Mucosa of stomach (tissue), 1 donor: ENCODE data around the gene NDST3.
"Not testable (repeated sequence)": the region's sequence is repeated elsewhere in the genome, so short reads cannot be mapped to it uniquely, and the experiment has no call there.

Experiments used
- H3K27me3 ChIP-seq: one replicate; pipeline ENCODE4 v1.7.0; 2013; ENCODE audit warnings: mild to moderate bottlenecking, low read length; ENCODE audit not compliant: control insufficient read depth, insufficient read depth
- H3K36me3 ChIP-seq: one replicate; pipeline ENCODE4 v1.7.0; 2013; ENCODE audit warnings: low read length; ENCODE audit not compliant: control insufficient read depth, insufficient read depth
- H3K4me1 ChIP-seq: one replicate; pipeline ENCODE4 v1.7.0; 2013; ENCODE audit warnings: mild to moderate bottlenecking, low read length; ENCODE audit not compliant: control insufficient read depth, insufficient read depth
- H3K4me3 ChIP-seq: one replicate; pipeline ENCODE4 v1.7.0; 2013; ENCODE audit warnings: low read length
- H3K9ac ChIP-seq: one replicate; pipeline ENCODE4 v1.7.0; 2013; ENCODE audit warnings: mild to moderate bottlenecking, low read length, moderate library complexity
- H3K9me3 ChIP-seq: one replicate; pipeline ENCODE4 v1.7.0; 2013; ENCODE audit warnings: mild to moderate bottlenecking, low read length, moderate library complexity; ENCODE audit not compliant: control insufficient read depth
- donor health status: Pancreatic carcinoma.

Gene NDST3

GRCh38 chr4:118279920-118280432 is 245.7 kb downstream of the NDST3 start:
- Histone ChIP-seq H3K9ac (peak overlapping the region; percentile 89), H3K9me3 (no peaks in the 10 kb centered on the region), H3K27me3 (no peaks in the 10 kb centered on the region), H3K4me3 (peak overlapping the region; percentile 73), H3K4me1 (peaks cover 18% of the 10 kb centered on the region), H3K36me3 (no peaks in the 10 kb centered on the region)

- Histone ChIP-seq H3K4me1 (peaks cover 18% of the 10 kb centered on the region), H3K27me3 (no peaks in the 10 kb centered on the region), H3K9me3 (no peaks in the 10 kb centered on the region), H3K4me3 (no peak overlapping the region), H3K9ac (peak overlapping the region; percentile 89), H3K36me3 (no peaks in the 10 kb centered on the region)
Observed at GRCh38 chr4:118280501-118281218, 246.4 kb downstream of the NDST3 start.

GRCh38 chr4:118281611-118282442 is 247.5 kb downstream of the NDST3 start:
- H3K9me3 ChIP-seq, result no peaks in the 10 kb centered on the region
- no peak overlapping the region for H3K9ac ChIP-seq
- H3K4me1 ChIP-seq, result peaks cover 18% of the 10 kb centered on the region
- no peaks in the 10 kb centered on the region for H3K36me3 ChIP-seq
- no peak overlapping the region for H3K4me3 ChIP-seq
- H3K27me3 ChIP-seq, result no peaks in the 10 kb centered on the region

- H3K9me3 ChIP-seq, result no peaks in the 10 kb centered on the region
- no peak overlapping the region for H3K9ac ChIP-seq
- H3K36me3 ChIP-seq, result no peaks in the 10 kb centered on the region
- H3K4me3 ChIP-seq, result no peak overlapping the region
- no peaks in the 10 kb centered on the region for H3K27me3 ChIP-seq
- peaks cover 18% of the 10 kb centered on the region for H3K4me1 ChIP-seq
Observed at GRCh38 chr4:118282692-118283091, 248.4 kb downstream of the NDST3 start.

- Histone ChIP-seq H3K27me3 (no peaks in the 10 kb centered on the region), H3K9me3 (no peaks in the 10 kb centered on the region), H3K36me3 (no peaks in the 10 kb centered on the region), H3K4me3 (no peak overlapping the region), H3K9ac (no peak overlapping the region), H3K4me1 (peaks cover 18% of the 10 kb centered on the region)
Observed at GRCh38 chr4:118284169-118284568, 249.9 kb downstream of the NDST3 start.

GRCh38 chr4:118285931-118286330 is 251.6 kb downstream of the NDST3 start:
- H3K27me3 ChIP-seq, result no peaks in the 10 kb centered on the region
- H3K9ac ChIP-seq, result no peak overlapping the region
- H3K4me3 ChIP-seq, result no peak overlapping the region
- H3K36me3 ChIP-seq, result no peaks in the 10 kb centered on the region
- peaks cover 11% of the 10 kb centered on the region for H3K4me1 ChIP-seq
- H3K9me3 ChIP-seq, result no peaks in the 10 kb centered on the region

- no peaks in the 10 kb centered on the region for H3K36me3 ChIP-seq
- no peak overlapping the region for H3K9ac ChIP-seq
- no peak overlapping the region for H3K4me3 ChIP-seq
- H3K4me1 ChIP-seq, result peaks cover 5% of the 10 kb centered on the region
- H3K9me3 ChIP-seq, result no peaks in the 10 kb centered on the region
- H3K27me3 ChIP-seq, result no peaks in the 10 kb centered on the region
Observed at GRCh38 chr4:118286685-118287084, 252.4 kb downstream of the NDST3 start.

- Histone ChIP-seq H3K4me1 (no peaks in the 10 kb centered on the region), H3K9me3 (no peaks in the 10 kb centered on the region), H3K4me3 (no peak overlapping the region), H3K27me3 (no peaks in the 10 kb centered on the region), H3K9ac (no peak overlapping the region), H3K36me3 (no peaks in the 10 kb centered on the region)
Observed at GRCh38 chr4:118287711-118288451, 253.6 kb downstream of the NDST3 start.

GRCh38 chr4:118289794-118290193 is 255.5 kb downstream of the NDST3 start:
- H3K9ac ChIP-seq, result no peak overlapping the region
- H3K27me3 ChIP-seq, result no peaks in the 10 kb centered on the region
- no peaks in the 10 kb centered on the region for H3K36me3 ChIP-seq
- no peaks in the 10 kb centered on the region for H3K9me3 ChIP-seq
- H3K4me3 ChIP-seq, result no peak overlapping the region
- H3K4me1 ChIP-seq, result no peaks in the 10 kb centered on the region

- no peaks in the 10 kb centered on the region for H3K27me3 ChIP-seq
Observed at GRCh38 chr4:118290951-118291350, 256.7 kb downstream of the NDST3 start.

GRCh38 chr4:118296729-118297128 is 262.4 kb downstream of the NDST3 start:
- no peak overlapping the region for H3K4me3 ChIP-seq
- no peaks in the 10 kb centered on the region for H3K36me3 ChIP-seq
- no peaks in the 10 kb centered on the region for H3K9me3 ChIP-seq
- no peak overlapping the region for H3K9ac ChIP-seq
- H3K27me3 ChIP-seq, result no peaks in the 10 kb centered on the region
- no peaks in the 10 kb centered on the region for H3K4me1 ChIP-seq

More at GRCh38 chr4:118290951-118291350, 256.7 kb downstream of the NDST3 start:
- Histone ChIP-seq H3K9me3 (no peaks in the 10 kb centered on the region), H3K36me3 (no peaks in the 10 kb centered on the region), H3K4me1 (no peaks in the 10 kb centered on the region), H3K4me3 (no peak overlapping the region), H3K9ac (no peak overlapping the region)

GRCh38 chr4:118299619-118300018 is 265.3 kb downstream of the NDST3 start:
- H3K4me1 ChIP-seq, H3K27me3 ChIP-seq, H3K9ac ChIP-seq, H3K4me3 ChIP-seq, H3K36me3 ChIP-seq, H3K9me3 ChIP-seq: not testable (repeated sequence)
